NCI-H2107 treated with DMSO at 0.1 percent for 48 hours (cell line): ENCODE results near the gene RNASEH2B.

Experiments used
- DNase-seq: peaks from one replicate; lab custom pipeline; 2025; ENCODE audit not compliant: unreplicated experiment; lab: John Stamatoyannopoulos, UW

RNASEH2B gene

DNA sequence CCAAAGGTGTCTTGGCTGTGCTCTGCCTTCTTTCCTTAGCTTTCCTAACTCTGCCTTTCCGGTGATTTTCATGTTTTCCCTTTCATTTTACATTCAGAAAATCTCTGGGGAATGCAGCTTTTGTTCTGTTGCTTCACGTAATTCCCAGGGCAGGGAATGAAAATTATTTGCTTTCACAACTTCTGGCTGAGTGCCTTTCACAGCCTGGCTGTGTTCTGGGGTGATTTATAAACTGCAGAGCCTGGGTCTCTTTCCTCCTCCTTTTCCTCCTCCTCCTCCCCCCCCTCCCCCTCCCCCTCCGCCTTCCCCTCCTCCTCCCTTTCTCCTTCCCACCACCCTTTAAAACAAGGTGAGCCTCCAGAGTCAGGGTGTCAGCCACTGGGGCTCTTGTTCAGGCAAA, 84.3 kb downstream of the RNASEH2B start:
- peak; percentile 10 for DNase-seq

DNA sequence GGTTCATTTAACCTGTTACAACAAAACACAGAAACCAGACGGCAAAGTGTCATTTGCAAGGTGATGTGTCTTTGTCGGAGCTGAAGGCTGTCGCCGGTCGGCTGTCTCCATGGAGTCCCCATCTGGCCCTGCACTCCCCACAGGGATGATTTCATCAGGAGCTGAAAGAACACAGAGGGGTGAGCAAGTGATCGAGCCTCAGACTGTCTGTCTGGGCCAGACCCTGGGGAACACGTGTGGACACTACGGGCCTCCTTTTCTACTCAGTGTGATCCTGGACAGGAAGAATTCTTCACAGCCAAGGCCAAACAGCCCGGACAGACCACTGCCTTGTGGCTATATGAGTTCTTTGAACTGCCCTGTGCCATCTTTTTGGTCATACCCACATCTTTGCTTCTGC, 85.1 kb downstream of the RNASEH2B start:
- DNase-seq: no peak

DNA sequence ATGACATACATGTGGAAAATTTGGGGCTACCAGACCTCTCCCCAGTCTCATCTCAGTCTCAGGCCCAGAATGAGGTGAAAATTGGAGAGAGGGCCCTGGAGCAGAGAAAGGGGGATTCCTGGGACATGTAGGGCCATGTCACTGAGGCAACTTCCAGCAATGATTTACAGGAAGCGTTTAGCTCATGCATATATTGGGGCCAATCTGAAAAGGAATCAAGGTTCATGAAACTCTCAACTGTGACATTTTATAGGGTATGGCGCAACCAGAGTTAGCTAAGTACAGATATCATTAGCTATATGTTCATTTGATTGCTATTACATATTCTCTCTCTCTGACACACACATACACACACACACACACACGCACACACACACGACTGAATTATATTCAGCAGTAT, 86.3 kb downstream of the RNASEH2B start:
- no peak for DNase-seq

DNA sequence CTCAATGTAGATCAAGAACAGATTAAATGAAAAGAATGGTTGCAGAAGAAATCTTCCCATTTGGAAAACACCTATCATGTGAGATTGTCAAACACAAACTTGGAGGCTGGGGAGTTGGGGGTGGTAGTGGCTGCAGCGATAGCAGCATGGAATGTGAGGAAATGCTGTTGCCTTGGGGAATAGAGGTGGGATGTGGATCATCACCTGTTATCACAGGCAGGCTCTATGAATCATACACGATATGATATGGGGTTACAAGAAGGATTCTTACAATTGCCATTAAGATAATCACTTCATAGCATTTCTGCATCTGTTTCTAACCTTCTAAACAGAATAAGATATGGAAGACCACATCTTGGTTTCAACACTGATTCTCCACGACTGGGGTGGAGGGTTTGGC, 88.7 kb downstream of the RNASEH2B start:
- no peak for DNase-seq

DNA sequence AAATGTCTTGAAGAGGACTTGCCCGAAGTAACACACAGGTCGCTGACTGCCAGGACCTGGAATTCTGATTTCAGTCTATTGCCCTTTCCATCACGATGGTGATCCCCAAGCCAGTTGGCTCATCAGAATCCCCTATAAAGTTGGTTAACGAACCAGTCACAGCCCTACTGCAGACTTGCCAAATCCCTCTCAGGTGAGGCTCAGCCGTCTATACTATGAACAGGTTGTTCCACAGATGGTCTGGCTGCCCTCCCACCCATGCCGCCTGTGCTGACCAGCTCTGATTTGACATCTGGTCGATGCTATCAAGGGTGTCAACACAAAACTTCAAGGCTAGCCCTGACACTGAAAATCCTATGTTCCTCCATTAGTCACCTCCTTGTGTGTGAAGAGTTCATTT, 90.0 kb downstream of the RNASEH2B start:
- DNase-seq: no peak

DNA sequence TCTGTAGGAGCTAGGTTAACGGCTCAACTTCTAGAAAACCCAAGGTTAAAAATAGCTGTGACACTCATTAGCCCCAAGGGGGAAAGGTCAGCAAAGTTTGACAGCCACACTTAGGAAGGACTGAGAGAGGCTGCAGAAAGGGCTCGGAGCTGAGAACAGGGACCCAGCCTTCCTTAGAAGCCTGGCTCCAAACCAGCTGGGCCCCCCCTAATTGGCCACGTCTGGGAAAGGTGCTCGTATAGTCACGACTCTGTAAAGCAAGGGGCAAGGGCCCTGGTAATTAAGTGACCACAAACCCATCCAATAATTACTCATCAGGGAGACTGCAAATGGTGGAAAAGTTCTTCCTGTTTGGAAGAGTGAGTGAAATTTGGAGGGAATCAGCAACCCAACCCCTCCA, 90.5 kb downstream of the RNASEH2B start:
- no peak for DNase-seq

DNA sequence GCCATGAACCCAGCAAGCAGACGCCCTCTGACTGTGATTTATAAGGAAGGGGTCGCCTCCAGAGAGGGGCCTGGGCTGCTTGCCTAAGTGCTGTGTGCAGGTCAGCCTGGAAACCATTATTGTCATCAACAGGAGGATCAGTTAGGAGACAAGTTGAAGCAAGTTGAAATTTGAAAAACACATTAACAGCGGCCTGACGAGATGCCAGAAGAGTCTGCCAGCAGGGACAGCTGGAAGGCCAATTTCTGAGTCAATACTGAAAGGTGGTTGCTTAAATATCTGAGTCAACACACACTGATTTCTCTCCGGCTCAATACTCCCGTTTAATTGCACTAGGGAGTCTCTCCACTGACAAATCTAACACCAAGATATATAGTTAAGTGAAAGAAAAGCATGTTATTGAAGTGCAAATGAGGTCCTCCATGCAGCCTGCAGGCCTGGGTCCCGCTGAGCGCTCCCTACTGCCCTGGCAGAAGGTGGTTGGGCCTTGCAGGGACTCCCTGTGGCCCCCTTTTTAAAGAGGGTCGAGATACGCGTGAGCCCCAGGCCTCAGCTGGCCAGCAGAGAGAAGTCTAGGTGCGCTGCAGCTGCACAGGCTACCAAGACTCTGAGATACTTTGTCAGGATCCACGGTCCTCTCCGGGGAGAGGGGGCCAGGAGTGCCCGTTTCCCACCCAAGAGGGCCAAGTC, 91.1 kb downstream of the RNASEH2B start:
- DNase-seq: peak; percentile 53

DNA sequence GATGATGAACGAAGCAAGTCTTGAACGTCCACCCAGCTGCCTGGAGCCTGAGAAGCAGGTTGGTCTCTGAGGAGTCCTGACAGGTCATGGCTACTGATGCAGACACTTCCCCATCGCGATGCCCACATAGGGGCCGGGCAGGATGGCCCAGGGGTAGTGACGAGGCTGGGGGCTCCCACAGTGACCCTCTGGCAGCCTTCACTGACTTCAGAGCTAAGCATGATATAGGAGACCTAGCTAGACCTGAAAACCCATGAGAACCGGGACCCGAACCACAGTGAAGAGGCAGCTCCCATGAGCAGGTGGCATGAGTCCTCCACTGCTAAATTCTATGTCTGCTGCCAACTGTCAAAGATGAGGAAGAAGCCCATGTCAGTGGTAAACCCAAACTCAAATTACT, 91.7 kb downstream of the RNASEH2B start:
- DNase-seq: no peak

DNA sequence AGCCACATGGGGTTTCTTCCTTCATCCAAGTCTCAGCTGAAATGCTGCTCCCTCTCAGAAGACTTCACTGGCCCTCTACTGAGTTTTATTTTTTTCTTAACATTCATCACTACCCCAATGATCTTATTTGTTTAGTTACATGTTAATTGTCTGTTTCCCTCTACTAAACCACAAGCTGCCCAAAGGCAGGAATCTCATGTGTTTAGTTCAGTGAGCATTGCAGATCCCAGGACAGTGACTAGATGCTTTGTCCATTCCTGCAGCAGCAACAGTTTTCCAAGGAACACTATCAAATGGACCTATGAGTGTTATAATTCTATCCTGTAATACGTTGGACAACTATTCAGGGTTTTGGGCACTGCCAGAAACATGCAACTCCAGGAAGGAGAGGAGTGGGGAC, 93.1 kb downstream of the RNASEH2B start:
- no peak for DNase-seq

DNA sequence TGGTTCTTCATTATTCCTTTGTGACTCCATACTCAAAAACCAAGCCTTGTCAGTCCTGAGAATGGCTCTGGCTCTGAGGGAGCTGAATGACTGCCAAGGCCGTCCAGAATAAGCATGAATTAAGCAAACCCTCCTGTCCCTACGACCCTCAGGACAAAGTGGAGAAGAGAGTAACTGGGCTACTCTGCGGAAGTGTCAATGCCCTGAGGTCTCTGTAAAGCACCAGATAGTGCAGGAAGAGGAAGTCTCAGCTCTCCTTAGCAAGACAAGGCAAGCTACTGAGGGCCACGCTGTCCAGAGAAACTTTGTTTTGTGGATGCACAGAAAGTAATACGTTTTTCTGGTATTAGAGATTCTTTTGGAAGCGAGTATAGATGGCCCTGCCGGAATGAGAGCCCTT, 94.1 kb downstream of the RNASEH2B start:
- no peak for DNase-seq

DNA sequence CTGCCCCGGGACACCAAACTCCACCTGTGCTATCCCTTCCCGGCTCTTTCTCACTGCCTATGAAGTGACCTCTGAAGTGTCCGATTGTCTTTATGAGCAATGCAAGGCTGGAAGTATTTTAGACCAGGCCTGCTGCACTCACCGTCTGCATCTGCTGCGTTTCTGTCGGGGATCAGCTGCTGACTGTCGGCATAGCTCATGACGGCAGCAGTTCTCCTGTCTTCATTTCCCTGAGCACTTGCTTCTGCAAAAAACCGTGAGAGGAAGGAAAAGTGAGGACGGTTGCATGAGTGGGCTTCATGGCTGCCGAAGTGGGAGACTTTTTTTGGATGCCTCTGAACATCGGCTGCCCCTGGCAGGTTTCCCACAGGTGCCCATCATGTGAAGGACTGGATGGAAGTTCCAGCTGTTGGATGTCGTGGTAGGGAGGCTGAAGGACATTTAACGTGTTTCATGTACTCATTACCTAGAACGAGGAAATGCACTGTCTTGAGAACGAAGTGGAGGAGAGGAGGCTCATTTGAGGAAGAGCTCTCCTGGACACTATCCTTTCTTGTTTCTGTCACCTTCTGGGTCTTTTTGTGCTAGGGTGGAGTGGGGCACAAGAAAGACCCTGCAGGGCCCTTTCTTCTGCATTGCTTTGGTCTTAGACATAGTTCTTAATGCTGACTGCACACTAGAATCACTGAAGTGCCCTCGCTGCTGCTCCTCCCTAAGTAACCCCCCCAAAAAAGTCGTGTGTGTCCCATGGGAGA, 94.7 kb downstream of the RNASEH2B start:
- no peak for DNase-seq

DNA sequence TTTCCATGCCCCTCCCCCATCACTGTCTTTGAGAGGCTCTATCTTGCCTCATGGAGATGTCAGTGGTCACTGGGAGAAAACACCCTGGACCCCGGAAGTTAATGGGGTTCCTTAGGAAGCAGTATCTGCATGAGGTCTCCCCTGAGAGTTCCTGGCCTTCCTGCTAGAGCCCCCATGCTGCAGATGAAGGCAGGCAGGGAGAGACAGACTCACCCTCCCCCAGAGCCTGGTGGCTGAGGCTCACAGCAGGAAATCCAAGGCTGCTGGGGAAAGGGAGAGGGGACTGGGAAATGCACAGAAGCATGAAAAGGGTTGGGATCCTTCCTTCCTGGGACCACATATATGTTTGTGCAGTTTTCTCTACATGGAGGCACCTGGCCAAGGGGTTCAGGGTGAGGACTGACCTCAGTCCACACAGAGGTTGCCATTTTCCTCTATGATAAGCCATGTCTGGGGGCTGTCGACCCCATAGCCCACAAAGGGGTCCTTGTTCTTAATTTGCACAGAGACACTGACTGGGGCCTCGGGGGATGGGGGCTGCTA, 95.4 kb downstream of the RNASEH2B start:
- DNase-seq: no peak

DNA sequence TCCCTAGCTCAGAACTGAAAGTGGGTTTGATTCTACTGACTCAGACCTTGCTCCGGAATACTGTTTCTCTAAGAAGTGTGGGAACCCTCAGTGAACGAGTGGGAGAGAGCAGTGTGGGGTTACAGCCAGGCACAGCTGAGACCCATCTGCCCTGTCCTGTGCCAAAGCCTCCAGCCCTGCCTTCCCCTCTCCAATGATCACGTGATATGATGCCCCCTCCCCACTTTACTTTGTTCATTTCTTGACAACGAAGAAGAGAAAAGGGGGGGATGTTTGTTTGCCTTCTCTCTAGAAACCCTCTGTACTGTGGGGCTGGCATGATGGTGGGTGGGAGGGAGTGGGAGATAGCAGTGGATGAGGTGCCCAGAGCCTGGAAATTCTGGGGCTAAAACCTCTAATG, 96.0 kb downstream of the RNASEH2B start:
- DNase-seq: no peak
